Gastrocnemius medialis (tissue), 4 donors: ENCODE results near the gene UGT1A8.

Experiments used
- POLR2A ChIP-seq, 2 donors: fragments of 450-650 bp; IDR thresholded peaks; one replicate each; pipeline ENCODE4 v1.6.1; 2017; ENCODE audit warnings: antibody characterized with exemption in 2 of 2, mild to moderate bottlenecking in 2 of 2, moderate library complexity in 2 of 2
- TF ChIP-seq, protein P1 (sequence below), 5 experiments: fragments of 450-650 bp in 3 of 5; fragments of 200-600 bp in 2 of 5; sonication (generic) in 2 of 5; IDR thresholded peaks in 4 of 5; conservative IDR thresholded peaks in 1 of 5; 1 replicate in 4 of 5; 2 replicates in 1 of 5; pipeline ENCODE4 v1.5.1; 2016 to 2019; ENCODE audit warnings: antibody characterized with exemption in 5 of 5, mild to moderate bottlenecking in 3 of 5, moderate library complexity in 3 of 5

DNA sequence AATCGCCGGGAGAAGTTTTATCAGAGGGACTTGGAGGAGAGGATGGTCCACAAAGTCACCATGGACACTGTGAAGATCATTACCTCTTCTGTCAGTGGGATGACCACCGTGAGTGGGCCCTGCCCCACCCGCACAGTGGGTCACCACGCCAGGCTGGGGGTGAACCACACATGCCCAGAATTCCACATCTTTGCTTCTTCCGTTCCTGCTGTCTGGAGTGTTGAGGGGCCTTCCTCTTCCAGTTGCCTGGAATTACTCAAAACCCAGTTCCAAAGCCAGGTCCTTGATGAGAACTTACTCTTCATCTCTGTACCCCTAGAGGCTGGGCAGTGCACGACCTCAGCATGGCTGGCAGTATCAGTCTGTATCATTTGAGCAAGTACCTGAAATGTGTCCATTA is 182.8 kb downstream of the UGT1A8 start:
- TF ChIP-seq, protein P1, sequence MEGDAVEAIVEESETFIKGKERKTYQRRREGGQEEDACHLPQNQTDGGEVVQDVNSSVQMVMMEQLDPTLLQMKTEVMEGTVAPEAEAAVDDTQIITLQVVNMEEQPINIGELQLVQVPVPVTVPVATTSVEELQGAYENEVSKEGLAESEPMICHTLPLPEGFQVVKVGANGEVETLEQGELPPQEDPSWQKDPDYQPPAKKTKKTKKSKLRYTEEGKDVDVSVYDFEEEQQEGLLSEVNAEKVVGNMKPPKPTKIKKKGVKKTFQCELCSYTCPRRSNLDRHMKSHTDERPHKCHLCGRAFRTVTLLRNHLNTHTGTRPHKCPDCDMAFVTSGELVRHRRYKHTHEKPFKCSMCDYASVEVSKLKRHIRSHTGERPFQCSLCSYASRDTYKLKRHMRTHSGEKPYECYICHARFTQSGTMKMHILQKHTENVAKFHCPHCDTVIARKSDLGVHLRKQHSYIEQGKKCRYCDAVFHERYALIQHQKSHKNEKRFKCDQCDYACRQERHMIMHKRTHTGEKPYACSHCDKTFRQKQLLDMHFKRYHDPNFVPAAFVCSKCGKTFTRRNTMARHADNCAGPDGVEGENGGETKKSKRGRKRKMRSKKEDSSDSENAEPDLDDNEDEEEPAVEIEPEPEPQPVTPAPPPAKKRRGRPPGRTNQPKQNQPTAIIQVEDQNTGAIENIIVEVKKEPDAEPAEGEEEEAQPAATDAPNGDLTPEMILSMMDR (IDR thresholded peaks at IDR 0.05 in 4 of 5, conservative IDR thresholded peaks at IDR 0.05 in 1 of 5), result no peak
- TF ChIP-seq POLR2A (IDR thresholded peaks at IDR 0.05), result no peak
